ENCODE measurements around the gene NTM. TPM values are rescaled to one million over a fixed set of nuclear protein-coding genes. Genes with fewer than 3 reads are reported as not detected.

The NTM gene
- total RNA-seq, 2 donors from 2014 or later: not detected

- Histone ChIP-seq H3K9me3 (no peaks in the 10 kb centered on the region), H3K4me3 (no peak overlapping the region), H3K27ac (no peak overlapping the region), H3K27me3 (replicated peaks; ENCODE audit: insufficient read depth) (no peaks in the 10 kb centered on the region), H3K36me3 (no peaks in the 10 kb centered on the region), H3K4me1 (ENCODE audit: control insufficient read depth in 1 of 2, low read depth in 2 of 2) (no peaks in the 10 kb centered on the region)
- ATAC-seq (ENCODE audit: insufficient number of reproducible peaks, low FRiP score, low read depth): no peak
- no peak for DNase-seq (ENCODE audit: low spot score)
- TF ChIP-seq CTCF (IDR thresholded peaks at IDR 0.05): no peak
These were observed 452.1 kb downstream of the NTM start for GRCh38 chr11:131822506-131822905.

GRCh38 chr11:131823772-131824171 lies 453.4 kb downstream of the NTM start:
- H3K36me3 ChIP-seq: no peaks in the 10 kb centered on the region
- no peak for ATAC-seq (ENCODE audit: insufficient number of reproducible peaks, low FRiP score, low read depth)
- H3K4me3 ChIP-seq: no peak overlapping the region
- no peaks in the 10 kb centered on the region for H3K9me3 ChIP-seq
- no peaks in the 10 kb centered on the region for H3K27me3 ChIP-seq (replicated peaks; ENCODE audit: insufficient read depth)
- no peaks in the 10 kb centered on the region for H3K4me1 ChIP-seq (ENCODE audit: control insufficient read depth in 1 of 2, low read depth in 2 of 2)
- no peak for TF ChIP-seq CTCF (IDR thresholded peaks at IDR 0.05)
- DNase-seq (ENCODE audit: low spot score): no peak
- no peak overlapping the region for H3K27ac ChIP-seq

GRCh38 chr11:131824771-131825170 lies 454.4 kb downstream of the NTM start:
- DNase-seq (ENCODE audit: low spot score) (no peak), ATAC-seq (ENCODE audit: insufficient number of reproducible peaks, low FRiP score, low read depth) (no peak)
- no peak for TF ChIP-seq CTCF (IDR thresholded peaks at IDR 0.05)
- H3K36me3 ChIP-seq: no peaks in the 10 kb centered on the region
- H3K9me3 ChIP-seq: no peaks in the 10 kb centered on the region
- no peaks in the 10 kb centered on the region for H3K4me1 ChIP-seq (ENCODE audit: control insufficient read depth in 1 of 2, low read depth in 2 of 2)
- H3K27me3 ChIP-seq (replicated peaks; ENCODE audit: insufficient read depth): no peaks in the 10 kb centered on the region
- no peak overlapping the region for H3K27ac ChIP-seq
- H3K4me3 ChIP-seq: no peak overlapping the region

- H3K9me3 ChIP-seq: no peaks in the 10 kb centered on the region
- no peak for ATAC-seq (ENCODE audit: insufficient number of reproducible peaks, low FRiP score, low read depth)
These were observed 457.0 kb downstream of the NTM start for GRCh38 chr11:131827430-131827829.

GRCh38 chr11:131829725-131830124 lies 459.3 kb downstream of the NTM start:
- no peak for ATAC-seq (ENCODE audit: insufficient number of reproducible peaks, low FRiP score, low read depth)

More at GRCh38 chr11:131827430-131827829, 457.0 kb downstream of the NTM start:
- Histone ChIP-seq H3K27me3 (replicated peaks; ENCODE audit: insufficient read depth) (no peaks in the 10 kb centered on the region), H3K4me1 (ENCODE audit: control insufficient read depth in 1 of 2, low read depth in 2 of 2) (no peaks in the 10 kb centered on the region), H3K36me3 (no peaks in the 10 kb centered on the region), H3K4me3 (no peak overlapping the region), H3K27ac (no peak overlapping the region)
- no peak for DNase-seq (ENCODE audit: low spot score)
- no peak for TF ChIP-seq CTCF (IDR thresholded peaks at IDR 0.05)

More at GRCh38 chr11:131829725-131830124, 459.3 kb downstream of the NTM start:
- no peaks in the 10 kb centered on the region for H3K4me1 ChIP-seq (ENCODE audit: control insufficient read depth in 1 of 2, low read depth in 2 of 2)
- H3K27me3 ChIP-seq (replicated peaks; ENCODE audit: insufficient read depth): no peaks in the 10 kb centered on the region
- no peak for TF ChIP-seq CTCF (IDR thresholded peaks at IDR 0.05)
- no peak for DNase-seq (ENCODE audit: low spot score)
- no peaks in the 10 kb centered on the region for H3K9me3 ChIP-seq
- no peak overlapping the region for H3K27ac ChIP-seq
- H3K36me3 ChIP-seq: no peaks in the 10 kb centered on the region
- H3K4me3 ChIP-seq: no peak overlapping the region
